Kidney (tissue), 14 donors: ENCODE measurements around the gene FIG4. TPM values are rescaled to one million over a fixed set of nuclear protein-coding genes. Genes with fewer than 3 reads are reported as not detected.

Experiments used
- DNase-seq, 5 donors: peaks; one replicate each; pipeline ENCODE4 v3.0.0-alpha.2; 2013 to 2020
- FAIRE-seq: peaks from 2 replicates; lab custom pipeline; 2012; peaks lifted over from hg19 to GRCh38; lab: Jason Lieb, UNC
- H3K27ac ChIP-seq, 2 donors: one replicate each; pipeline ENCODE4 v1.7.0; 2013; ENCODE audit warnings: low read depth in 2 of 2, low read length in 2 of 2, inconsistent platforms in 1 of 2
- H3K27me3 ChIP-seq: one replicate; pipeline ENCODE4 v1.7.1; 2013; ENCODE audit warnings: low read length, inconsistent platforms; ENCODE audit not compliant: control insufficient read depth, insufficient read depth
- H3K36me3 ChIP-seq, 3 donors: one replicate each; pipeline versions ENCODE4 v1.7.0 to v1.7.1; 2013; ENCODE audit warnings: low read length in 3 of 3, control low read depth in 1 of 3, inconsistent platforms in 1 of 3; ENCODE audit not compliant: insufficient read depth in 3 of 3, control insufficient read depth in 2 of 3
- H3K4me1 ChIP-seq, 3 donors: one replicate each; pipeline versions ENCODE4 v1.7.0 to v1.7.1; 2013; ENCODE audit warnings: low read length in 3 of 3, inconsistent platforms in 1 of 3, low read depth in 1 of 3; ENCODE audit not compliant: control insufficient read depth in 2 of 3, insufficient read depth in 2 of 3
- H3K4me3 ChIP-seq, 3 donors: one replicate each; pipeline versions ENCODE4 v1.7.0 to v1.8.1; 2013; ENCODE audit warnings: low read length in 3 of 3, control low read depth in 1 of 3, inconsistent platforms in 1 of 3
- H3K9ac ChIP-seq, 3 donors: one replicate each; pipeline versions ENCODE4 v1.7.0 to v1.7.1; 2013; ENCODE audit warnings: low read length in 3 of 3, control low read depth in 1 of 3, inconsistent platforms in 1 of 3
- H3K9me3 ChIP-seq, 3 donors: one replicate each; pipeline versions ENCODE4 v1.7.0 to v1.7.1; 2013; ENCODE audit warnings: low read length in 3 of 3, control low read depth in 1 of 3, inconsistent platforms in 1 of 3; ENCODE audit not compliant: control insufficient read depth in 2 of 3, insufficient read depth in 1 of 3
- intact Hi-C: fragments of 100-400 bp; cut with DNase I; formaldehyde crosslinking; loops from one replicate; pipeline ENCODE4 v1.11.1; 2022
- polyA plus RNA-seq: library from polyadenylated mRNA; stranded (reverse); fragments of 350-450 nt; fragmentation: Illumina TruSeq; extraction: RNeasy Lipid Tissue Mini Kit (QIAGEN cat#74804); gene quantifications from one replicate; pipeline ENCODE4 v1.2.3, GENCODE V29; 2014; ENCODE audit warnings: low read depth, low replicate concordance; ENCODE audit not compliant: insufficient read depth
- total RNA-seq: library from RNA; stranded (reverse); fragmentation: NEBNext Ultra II Directional; extraction: Animal tissue kit (Norgen Biotek cat#: 25700); gene quantifications from one replicate; pipeline ENCODE4 v1.2.1, GENCODE V29; 2021
- TF ChIP-seq, protein P1 (sequence below): IDR thresholded peaks from 3 replicates; pipeline ENCODE4 v1.5.1; 2012; ENCODE audit warnings: mild to moderate bottlenecking, moderate library complexity, borderline replicate concordance; ENCODE audit not compliant: insufficient read depth; ENCODE audit errors: extremely low read depth
- donor health status: control.
- donor health status: control.
- donor health status: control.
- donor health status: control.
- donor health status: control.
- donor health status: DM: yes; HTN: yes; CAD: no.
- donor health status: Normal renal cell carcinoma (clear cell type).

Gene FIG4
- total and polyA plus RNA-seq, 2 donors from 2014 or later, result 13.1 to 17.8 TPM

DNA sequence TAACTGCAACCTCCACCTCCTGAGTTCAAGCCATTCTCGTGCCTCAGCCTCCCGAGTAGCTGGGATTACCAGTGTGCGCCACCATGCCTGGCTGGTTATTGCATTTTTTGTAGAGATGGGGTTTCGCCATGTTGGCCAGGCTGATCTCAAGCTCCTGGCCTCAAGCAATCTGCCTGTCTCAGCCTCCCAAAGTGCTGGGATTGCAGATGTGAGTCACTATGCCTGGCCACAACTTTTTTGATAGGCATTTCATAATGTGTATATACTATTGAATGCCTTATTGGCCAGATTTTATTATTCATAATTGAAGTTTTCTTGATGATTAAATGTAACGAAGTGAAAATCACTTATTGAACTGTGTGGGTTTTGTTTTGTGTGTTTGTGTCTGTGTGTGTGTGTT, 27.9 kb downstream of the FIG4 start:
- Histone ChIP-seq H3K9ac (no peak overlapping the region), H3K27me3 (no peaks in the 10 kb centered on the region), H3K27ac (no peak overlapping the region), H3K9me3 (no peaks in the 10 kb centered on the region), H3K4me3 (no peak overlapping the region), H3K36me3 (peaks cover 0 to 5% (median 0%) of the 10 kb centered on the region in 3 donors), H3K4me1 (no peaks in the 10 kb centered on the region)
- intact Hi-C loops, result no loop called here
- TF ChIP-seq, protein P1, sequence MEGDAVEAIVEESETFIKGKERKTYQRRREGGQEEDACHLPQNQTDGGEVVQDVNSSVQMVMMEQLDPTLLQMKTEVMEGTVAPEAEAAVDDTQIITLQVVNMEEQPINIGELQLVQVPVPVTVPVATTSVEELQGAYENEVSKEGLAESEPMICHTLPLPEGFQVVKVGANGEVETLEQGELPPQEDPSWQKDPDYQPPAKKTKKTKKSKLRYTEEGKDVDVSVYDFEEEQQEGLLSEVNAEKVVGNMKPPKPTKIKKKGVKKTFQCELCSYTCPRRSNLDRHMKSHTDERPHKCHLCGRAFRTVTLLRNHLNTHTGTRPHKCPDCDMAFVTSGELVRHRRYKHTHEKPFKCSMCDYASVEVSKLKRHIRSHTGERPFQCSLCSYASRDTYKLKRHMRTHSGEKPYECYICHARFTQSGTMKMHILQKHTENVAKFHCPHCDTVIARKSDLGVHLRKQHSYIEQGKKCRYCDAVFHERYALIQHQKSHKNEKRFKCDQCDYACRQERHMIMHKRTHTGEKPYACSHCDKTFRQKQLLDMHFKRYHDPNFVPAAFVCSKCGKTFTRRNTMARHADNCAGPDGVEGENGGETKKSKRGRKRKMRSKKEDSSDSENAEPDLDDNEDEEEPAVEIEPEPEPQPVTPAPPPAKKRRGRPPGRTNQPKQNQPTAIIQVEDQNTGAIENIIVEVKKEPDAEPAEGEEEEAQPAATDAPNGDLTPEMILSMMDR, result no peak
- DNase-seq, result peak in 1 of 5 donors; percentile 35
- no peak for FAIRE-seq

DNA sequence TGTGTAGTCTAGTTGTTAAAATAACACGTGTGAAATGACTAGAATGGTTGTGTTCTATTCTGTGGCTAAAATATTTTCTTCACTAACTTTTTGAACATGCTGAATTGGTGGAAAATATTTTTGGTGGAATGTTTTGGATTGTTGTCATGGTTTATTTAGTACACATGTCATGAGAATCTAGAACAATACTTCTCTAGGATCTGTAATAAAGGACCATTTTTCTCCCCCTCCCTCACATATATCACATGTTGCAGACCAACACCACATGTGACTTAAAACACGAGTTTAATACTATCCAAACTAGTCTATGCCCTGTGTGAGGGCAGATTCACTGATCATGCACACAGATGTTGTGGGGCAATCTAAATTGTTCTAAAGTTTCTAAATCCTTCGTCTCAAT, 29.2 kb downstream of the FIG4 start:
- DNase-seq, result no peak
- Histone ChIP-seq H3K36me3 (peaks cover 0 to 4% (median 0%) of the 10 kb centered on the region in 3 donors), H3K27ac (no peak overlapping the region)

DNA sequence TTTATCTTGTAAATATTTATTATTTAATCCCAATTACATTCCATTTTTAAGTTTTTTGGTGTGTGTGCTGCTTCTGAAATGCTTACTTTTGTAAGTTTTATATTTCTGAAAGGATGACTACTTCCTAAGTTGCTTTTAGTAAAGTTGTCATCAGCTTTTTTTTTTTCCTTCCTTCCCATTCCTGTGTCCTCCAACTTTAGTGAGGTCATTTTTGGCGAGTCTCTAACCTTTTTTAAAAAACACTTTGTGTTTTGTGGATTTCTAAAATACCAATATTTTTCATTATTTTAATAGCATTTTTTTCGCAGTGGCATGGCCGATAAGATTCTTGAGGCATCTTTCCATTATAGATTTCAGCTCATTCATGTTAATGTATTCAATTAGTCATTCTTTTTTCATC, 30.9 kb downstream of the FIG4 start:
- intact Hi-C loops, result no loop called here
- no peak overlapping the region for H3K9ac ChIP-seq
- H3K27ac ChIP-seq, result no peak overlapping the region
- no peaks in the 10 kb centered on the region for H3K4me1 ChIP-seq
- H3K4me3 ChIP-seq, result no peak overlapping the region
- DNase-seq (no peak), FAIRE-seq (no peak)
- no peaks in the 10 kb centered on the region for H3K27me3 ChIP-seq
- TF ChIP-seq, protein P1, result no peak
- no peaks in the 10 kb centered on the region for H3K9me3 ChIP-seq
- H3K36me3 ChIP-seq, result no peaks in the 10 kb centered on the region

More for the DNA sequence above, 29.2 kb downstream of the FIG4 start:
- Histone ChIP-seq H3K4me3 (no peak overlapping the region), H3K27me3 (no peaks in the 10 kb centered on the region), H3K9ac (no peak overlapping the region), H3K4me1 (no peaks in the 10 kb centered on the region), H3K9me3 (no peaks in the 10 kb centered on the region)
- intact Hi-C loops, result no loop called here
- TF ChIP-seq, protein P1, result no peak
- no peak for FAIRE-seq
